ENCODE results near the gene DEFB128. TPM values are rescaled to one million over a fixed set of nuclear protein-coding genes. Genes with fewer than 3 reads are reported as not detected.

The DEFB128 gene
- total and polyA plus RNA-seq, 9 of the 15 experiments (the other 6 are each of a cell fraction or from before 2014, with no cell fraction given): not detected

DNA sequence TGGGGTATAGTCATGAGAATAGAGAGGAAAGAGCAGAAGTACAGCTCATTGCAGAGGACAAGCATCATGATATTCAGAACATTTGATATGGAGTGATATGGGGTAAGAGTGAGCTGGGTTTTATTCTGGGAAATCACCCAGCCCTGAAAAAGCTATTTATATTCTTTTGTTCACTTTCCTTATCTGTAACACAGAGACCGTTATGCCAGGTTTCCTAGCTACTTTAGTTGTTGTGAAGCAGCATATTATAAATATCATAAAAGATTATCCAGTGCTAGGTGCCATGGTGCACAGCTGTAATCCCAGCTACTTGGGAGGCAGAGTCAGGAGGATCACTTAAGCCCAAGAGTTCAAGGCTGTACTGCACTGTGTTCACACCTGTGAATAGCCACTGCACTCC, 27.8 kb upstream of the DEFB128 start (continued):
- TF ChIP-seq, protein P1, sequence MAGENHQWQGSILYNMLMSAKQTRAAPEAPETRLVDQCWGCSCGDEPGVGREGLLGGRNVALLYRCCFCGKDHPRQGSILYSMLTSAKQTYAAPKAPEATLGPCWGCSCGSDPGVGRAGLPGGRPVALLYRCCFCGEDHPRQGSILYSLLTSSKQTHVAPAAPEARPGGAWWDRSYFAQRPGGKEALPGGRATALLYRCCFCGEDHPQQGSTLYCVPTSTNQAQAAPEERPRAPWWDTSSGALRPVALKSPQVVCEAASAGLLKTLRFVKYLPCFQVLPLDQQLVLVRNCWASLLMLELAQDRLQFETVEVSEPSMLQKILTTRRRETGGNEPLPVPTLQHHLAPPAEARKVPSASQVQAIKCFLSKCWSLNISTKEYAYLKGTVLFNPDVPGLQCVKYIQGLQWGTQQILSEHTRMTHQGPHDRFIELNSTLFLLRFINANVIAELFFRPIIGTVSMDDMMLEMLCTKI (IDR thresholded peaks at IDR 0.05; ENCODE audit: partially characterized antibody): no peak
- TF ChIP-seq ZNF224 (CRISPR knock-in tag; IDR thresholded peaks at IDR 0.05) (no peak), GABPA (tag; conservative IDR thresholded peaks at IDR 0.05; ENCODE audit: low read depth) (no peak)

DNA sequence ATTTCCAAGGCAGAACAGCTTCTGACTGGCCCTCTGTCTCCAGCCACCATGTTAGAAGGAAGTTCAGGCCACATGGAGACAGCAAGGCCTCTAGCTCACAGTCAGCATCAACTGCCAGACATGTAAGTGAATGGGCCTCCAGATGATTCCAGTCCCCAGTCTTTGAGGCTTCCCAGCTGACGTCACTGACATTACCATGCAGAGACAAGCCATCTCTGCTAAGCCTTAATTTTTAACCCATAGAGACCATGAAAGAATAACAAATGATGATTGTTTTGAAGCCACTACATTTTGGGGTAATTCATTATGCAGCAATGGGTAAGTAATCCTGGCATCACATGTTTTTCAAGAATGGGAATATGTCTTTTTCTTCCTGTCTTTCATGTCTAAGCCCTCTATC, 26.3 kb upstream of the DEFB128 start:
- POLR2A ChIA-PET: interaction anchor here (0.8 kb wide), 1 partner anchor 27 kb away, joined by 3 read pairs; the partner anchor contains the start of gene DEFB128
- Histone ChIP-seq H3K9me3 (replicated peaks; ENCODE audit: control insufficient read depth, insufficient read depth, low read depth, low read length) (no peaks in the 10 kb centered on the region), H3K9me1 (ENCODE audit: control insufficient read depth, insufficient read depth, low read length) (no peaks in the 10 kb centered on the region), H3K4me3 (no peak overlapping the region), H3K36me3 (ENCODE audit: control insufficient read depth, insufficient read depth, low read length) (no peaks in the 10 kb centered on the region), H3K4me1 (replicated peaks in 1 of 2; ENCODE audit: control insufficient read depth in 2 of 2, insufficient read depth in 2 of 2, low read length in 2 of 2) (no peaks in the 10 kb centered on the region), H3K79me2 (ENCODE audit: control insufficient read depth, insufficient read depth, low read length) (no peaks in the 10 kb centered on the region), H3K27me3 (ENCODE audit: control insufficient read depth in 2 of 2, insufficient read depth in 2 of 2, low read length in 2 of 2) (peaks cover 0 to 4% of the 10 kb centered on the region in 2 experiments; a peak in 2 of 5 replicates), H3K4me2 (ENCODE audit: insufficient read depth, low read length) (no peak overlapping the region), H3K9ac (ENCODE audit: insufficient read depth in 1 of 2, low read depth in 2 of 2, low read length in 2 of 2) (no peak overlapping the region), H4K20me1 (replicated peaks; ENCODE audit: control insufficient read depth, insufficient read depth, low read length) (no peaks in the 10 kb centered on the region), H2AFZ (ENCODE audit: low read depth, low read length) (no peak overlapping the region), H3K27ac (ENCODE audit: extremely low read depth, low read depth, low read length) (no peak overlapping the region)
- no peak for ATAC-seq
- no peak for FAIRE-seq
- WGBS (ENCODE audit: insufficient coverage, low coverage, missing lambda C conversion rate): 10% methylated on average over 1 of the region's 1 CpG
- CTCF ChIA-PET (ENCODE audit: low intra/inter-chr PET ratio): no interaction called here
- DNase-seq (ENCODE audit: extremely low read depth in 1 of 4, low spot score in 3 of 4): no peak
- TF ChIP-seq HLTF (IDR thresholded peaks at IDR 0.05) (no peak), ADNP (tag; IDR thresholded peaks at IDR 0.05) (no peak), ZNF589 (CRISPR knock-in tag; IDR thresholded peaks at IDR 0.05; ENCODE audit: low read depth) (no peak), CCNT2 (IDR thresholded peaks at IDR 0.05; ENCODE audit: borderline replicate concordance, extremely low read depth, insufficient read length, low read depth, low read length) (no peak), ZNF146 (CRISPR knock-in tag; IDR thresholded peaks at IDR 0.05; ENCODE audit: unreplicated experiment) (no peak), DNMT1 (IDR thresholded peaks at IDR 0.05) (no peak), BRD4 (IDR thresholded peaks at IDR 0.05) (no peak), PRMT5 (CRISPR knock-in tag; IDR thresholded peaks at IDR 0.05) (no peak)
- TF ChIP-seq, protein P2, sequence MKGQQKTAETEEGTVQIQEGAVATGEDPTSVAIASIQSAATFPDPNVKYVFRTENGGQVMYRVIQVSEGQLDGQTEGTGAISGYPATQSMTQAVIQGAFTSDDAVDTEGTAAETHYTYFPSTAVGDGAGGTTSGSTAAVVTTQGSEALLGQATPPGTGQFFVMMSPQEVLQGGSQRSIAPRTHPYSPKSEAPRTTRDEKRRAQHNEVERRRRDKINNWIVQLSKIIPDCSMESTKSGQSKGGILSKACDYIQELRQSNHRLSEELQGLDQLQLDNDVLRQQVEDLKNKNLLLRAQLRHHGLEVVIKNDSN (CRISPR knock-in tag; IDR thresholded peaks at IDR 0.05): no peak
- BruUV-seq (replicated peaks): no TSS peak
- intact Hi-C loops (cut with micrococcal nuclease) (no loop called here), in situ Hi-C loops (cut with MboI) (no loop called here)

Data from K562 (cell line).